Measurements from ENCODE around the gene ABR.

GRCh38 chr17:1227917-1228780 lies 48.4 kb upstream of the ABR start:
- no peak for TF ChIP-seq CTCF (IDR thresholded peaks at IDR 0.05)
- no peak for TF ChIP-seq POLR2A (IDR thresholded peaks at IDR 0.05)
- TF ChIP-seq POLR2AphosphoS5 (IDR thresholded peaks at IDR 0.05), result no peak
- no peak for TF ChIP-seq EP300 (IDR thresholded peaks at IDR 0.05)

All from suprapubic skin (tissue), 4 donors.